ENCODE data around the gene CEBPA.

The CEBPA gene

GRCh38 chr19:33286899-33287298, 15.4 kb downstream of the CEBPA start:
- no peak for DNase-seq

- DNase-seq: no peak
These were observed 16.9 kb downstream of the CEBPA start for GRCh38 chr19:33285441-33285927.

DNA sequence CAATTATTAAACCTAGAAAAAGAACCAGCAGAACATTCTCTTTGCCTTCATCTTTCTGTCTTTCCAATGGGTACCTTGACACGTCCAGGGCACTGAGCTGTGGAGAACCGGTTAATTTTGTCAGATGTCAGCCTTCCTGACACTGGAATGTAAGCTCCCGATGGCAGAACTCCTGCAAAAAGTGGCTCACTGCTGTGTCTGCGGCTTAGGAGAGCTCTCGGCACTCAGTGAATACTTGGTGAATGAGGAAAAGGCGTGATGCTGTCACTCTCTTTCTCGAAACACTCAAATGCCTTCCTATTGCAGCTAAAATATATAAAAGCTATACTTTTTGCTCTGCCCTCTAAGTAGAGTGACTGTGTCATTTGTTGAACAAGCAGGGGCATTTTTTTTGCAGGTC, 17.6 kb downstream of the CEBPA start:
- DNase-seq: no peak

GRCh38 chr19:33284146-33284643, 18.1 kb downstream of the CEBPA start:
- no peak for DNase-seq

DNA sequence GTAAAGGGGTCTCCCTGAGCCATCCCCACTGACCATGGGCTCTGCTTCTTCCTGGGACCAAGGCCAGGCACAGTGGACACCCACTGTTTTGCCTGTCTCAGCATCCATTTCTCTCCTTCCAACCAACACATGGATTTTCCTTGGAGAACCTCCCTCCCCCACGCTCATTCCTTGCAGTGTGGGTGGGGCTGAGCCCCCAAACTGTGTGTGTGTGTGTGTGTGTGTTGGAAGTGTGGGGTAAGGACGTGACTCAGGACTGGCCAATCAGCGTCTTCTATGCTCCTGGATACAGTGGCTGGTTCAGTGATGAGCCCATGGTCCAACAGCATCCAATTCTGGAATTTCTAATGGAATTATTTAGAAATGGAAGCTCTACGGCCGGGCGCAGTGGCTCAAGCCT, 18.7 kb downstream of the CEBPA start:
- no peak for DNase-seq

DNA sequence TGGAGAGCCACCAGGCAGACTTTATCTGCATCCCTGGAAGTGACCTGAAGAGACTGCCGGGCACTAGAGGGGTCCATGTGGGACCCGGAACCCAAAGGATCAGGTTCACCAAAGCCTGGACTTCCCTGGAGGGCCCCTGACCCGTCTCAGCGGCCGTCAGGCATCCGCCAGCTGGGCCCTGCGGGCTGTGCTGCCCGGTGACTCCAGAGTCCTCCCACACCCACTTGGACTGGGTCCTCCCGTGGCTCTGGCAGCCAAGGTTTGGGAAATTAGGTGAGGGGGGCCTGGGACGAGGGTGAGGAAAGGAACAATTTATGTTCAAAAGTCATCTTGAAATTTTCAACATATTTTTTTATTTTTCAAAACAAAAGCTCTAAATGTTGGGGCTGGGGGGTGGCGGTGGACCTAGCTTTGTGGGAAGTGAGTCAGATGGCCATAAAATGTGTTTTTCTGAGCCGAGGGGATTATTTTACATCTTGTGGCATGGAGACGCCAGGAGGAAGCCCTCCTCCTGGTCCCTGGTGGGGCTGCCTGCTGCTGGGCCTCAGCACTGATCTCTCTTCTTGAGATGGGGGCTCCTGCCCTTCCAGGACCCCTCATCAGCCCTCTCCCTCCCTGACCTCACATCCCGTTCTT, 20.2 kb downstream of the CEBPA start:
- no peak for DNase-seq

- no peak for DNase-seq
These were observed 20.9 kb downstream of the CEBPA start for GRCh38 chr19:33281296-33281926.

DNA sequence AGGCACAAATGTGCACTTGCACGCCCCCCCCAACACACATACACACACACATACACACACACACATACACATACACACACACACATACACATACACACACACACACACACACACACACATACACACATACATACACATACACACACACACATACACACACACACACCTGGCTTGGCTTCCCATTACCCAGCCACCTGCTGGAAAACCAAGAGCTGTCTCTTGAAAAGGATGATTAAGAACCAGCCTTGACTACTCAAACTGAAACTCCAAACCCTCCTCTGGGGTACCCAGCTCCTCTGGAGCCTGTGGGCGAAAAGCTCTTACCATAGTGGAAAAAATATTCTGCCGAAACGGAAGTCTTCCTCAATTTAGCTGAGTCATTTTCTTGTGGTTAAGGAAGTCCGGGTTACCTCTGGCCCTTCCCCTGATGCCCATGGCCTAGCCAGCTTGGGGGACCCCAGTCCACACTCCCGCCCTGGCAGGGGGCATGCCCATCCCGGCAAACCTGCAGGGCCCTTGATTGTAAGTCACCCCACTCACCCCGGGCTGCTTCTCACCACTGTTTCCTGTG, 21.9 kb downstream of the CEBPA start:
- DNase-seq: peak; percentile 48

DNA sequence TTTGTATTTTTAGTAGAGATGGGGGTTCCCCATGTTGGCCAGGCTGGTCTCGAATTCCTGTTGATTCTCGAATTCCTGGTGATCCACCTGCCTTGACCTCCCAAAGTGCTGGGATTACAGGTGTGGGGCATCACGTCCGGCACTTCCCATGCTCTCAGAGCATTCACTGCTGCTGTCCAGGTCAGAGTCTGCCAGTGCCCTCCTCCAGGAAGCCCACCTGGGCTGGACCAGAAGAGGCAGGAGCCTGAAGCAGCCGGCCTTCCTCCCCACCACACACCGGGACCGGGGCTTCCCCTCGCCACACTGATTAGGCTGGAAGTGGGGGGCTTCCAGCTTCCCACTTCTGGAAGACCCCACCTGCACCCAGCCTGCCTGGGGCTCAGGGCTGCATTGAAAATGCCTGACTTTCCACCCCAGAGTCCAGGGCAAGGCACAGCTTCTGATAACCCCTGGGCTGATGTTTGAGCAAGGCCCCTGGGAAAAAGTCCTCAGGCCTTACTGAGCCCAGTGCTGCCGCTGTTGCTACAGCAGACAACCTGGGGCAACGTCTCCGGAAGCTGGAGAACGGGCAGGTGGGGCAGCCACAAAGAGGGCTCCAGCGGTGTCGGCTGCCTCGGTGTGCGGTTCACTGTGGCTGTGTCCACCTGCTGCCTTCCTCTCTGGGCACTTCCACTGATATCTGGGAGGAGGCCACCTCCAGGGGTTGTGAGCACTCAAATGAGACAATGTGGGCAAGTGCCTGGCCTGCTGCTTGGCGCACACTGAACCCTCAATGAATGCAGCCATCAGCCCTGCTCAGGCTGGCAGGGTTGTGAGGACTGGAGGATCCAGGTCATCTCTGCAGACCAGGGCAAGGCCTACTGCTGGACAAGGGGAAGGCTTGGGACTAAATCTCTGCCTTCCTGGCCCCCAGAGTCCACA, 22.6 kb downstream of the CEBPA start:
- no peak for DNase-seq

- DNase-seq: no peak
These were observed 23.7 kb downstream of the CEBPA start for GRCh38 chr19:33278403-33279269.

- DNase-seq: no peak
These were observed 24.3 kb downstream of the CEBPA start for GRCh38 chr19:33278023-33278402.

- DNase-seq: no peak
These were observed 24.9 kb downstream of the CEBPA start for GRCh38 chr19:33277434-33277833.

DNA sequence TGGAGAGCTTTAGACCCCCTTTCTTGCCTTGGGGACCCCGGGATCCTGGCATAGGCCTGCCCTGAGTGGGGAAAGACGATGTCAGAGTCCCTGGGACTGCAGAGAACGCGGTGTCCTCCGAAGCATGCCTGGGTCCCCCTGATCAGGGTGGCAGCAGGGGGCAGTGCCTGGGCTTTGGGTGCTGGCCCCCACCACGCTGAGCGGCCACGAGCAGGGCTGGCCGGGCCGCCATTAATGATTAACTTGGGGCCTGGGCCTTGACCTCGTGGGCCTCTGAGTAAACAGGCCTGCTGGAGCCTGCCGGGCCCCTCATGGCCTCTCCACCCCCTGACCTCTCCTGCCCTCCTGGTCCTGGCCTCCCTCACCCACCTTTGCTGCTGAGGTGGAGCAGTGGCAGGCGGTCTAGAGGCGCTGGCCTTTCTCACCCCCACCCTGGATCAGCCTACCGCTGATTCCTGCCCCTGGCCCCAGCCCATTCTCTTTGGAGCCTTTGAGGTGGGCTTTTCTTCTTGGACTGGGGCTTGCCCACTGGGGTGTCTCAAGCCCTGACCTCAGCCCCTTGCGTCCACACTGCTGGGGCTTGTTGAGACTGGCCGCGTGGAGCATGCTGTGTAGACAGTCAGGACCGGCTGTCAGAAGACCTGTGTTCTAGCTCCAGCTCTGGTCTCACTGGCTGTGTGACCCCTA, 26.3 kb downstream of the CEBPA start:
- DNase-seq: no peak

- DNase-seq: no peak
These were observed 26.8 kb downstream of the CEBPA start for GRCh38 chr19:33275559-33275932.

- no peak for DNase-seq
These were observed 27.4 kb downstream of the CEBPA start for GRCh38 chr19:33274663-33275558.

- no peak for DNase-seq
These were observed 28.3 kb downstream of the CEBPA start for GRCh38 chr19:33273881-33274662.

DNA sequence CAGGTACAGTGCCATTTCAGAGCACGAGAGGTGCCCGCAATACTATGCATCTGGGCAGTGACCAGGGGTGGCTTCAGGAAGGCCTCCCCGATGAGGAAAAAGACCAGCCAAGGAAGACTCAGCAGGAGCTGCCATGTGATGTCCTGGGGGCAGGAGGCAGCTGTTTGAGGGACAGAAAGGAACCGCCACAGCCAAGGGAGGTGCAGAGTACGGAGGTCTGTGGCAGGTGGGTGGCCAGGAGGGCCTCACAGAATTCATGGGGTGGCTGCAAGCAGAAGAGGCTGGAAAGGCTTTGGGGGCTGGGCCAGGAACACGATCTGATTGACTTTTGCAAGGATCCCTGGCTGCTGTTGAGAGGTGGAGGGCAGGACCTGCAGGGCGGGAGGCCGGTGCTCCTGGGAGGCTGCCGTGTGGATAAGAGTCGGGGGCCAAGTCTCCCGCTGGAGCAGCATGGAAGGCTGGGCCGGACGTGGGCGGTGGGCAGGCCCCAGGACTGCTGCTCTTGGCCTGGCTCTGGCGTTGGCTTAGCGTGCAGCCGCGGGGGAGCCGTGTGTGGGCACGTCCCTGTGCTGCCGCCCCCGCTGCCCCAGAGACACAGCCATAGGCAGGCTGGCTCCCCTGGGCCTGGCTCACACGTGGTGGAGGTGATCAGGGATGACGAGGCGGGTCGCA, 29.1 kb downstream of the CEBPA start:
- DNase-seq: no peak

DNA sequence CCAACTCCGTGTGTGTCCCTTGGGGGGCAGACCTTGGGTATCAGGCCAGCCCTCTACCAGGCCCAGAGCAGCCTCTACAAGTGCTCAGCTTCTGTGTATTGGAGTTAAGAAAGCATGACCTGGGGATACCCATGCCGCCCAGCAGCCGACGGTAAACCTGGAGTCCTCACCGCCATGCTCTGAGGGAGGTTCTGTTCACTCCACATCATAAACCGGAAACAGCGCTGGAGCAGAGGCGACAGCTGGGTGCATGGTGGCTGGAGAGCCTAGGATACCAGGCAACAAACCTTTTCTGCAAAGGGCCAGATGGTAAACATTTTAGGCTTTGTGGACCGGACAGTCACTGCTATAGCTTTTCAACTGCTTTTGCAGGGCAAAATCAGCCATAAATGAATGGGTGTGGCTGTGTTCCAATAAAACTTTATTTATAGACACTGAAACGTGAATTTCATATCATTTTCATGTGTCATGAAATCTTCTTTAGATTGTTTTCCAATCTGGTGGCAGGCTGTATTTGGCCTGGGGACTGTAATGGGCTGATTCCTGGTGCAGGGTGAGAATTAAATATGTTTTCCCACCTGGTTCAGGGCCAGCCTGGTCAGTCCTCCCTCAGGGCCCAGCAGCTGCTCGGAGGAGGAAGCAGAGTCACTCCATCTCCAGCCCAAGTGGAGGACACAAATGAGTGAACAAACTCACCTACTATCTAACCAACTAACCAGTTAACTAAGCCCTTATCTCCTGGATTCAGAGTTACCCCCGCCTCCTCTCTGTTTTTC, 30.9 kb downstream of the CEBPA start:
- DNase-seq: no peak

Measured in activated CD4-positive, CD25-positive, alpha-beta regulatory T cell treated with anti-CD3 and anti-CD28 coated beads, Interleukin-2, amount 50 U/mL, for 72 hours (primary cell).